ENCODE data around the gene PLA2G4E. TPM values are rescaled to one million over a fixed set of nuclear protein-coding genes. Genes with fewer than 3 reads are reported as not detected.

The PLA2G4E gene
- total and polyA plus RNA-seq, 2 of the 13 experiments (the other 11 are each of a cell fraction or from before 2014, with no cell fraction given): not detected

GRCh38 chr15:42002333-42002732 lies 18.5 kb downstream of the PLA2G4E start:
- ATAC-seq (no peak; the same call in 2 of the 3 replicates), DNase-seq (ENCODE audit: low spot score) (no peak), FAIRE-seq (no peak)
- ChIA-PET POLR2A (no interaction called here), CTCF (ENCODE audit: low intra/inter-chr PET ratio, low total read pairs) (no interaction called here)
- Histone ChIP-seq H3K4me3 (replicated peaks in 1 of 3; ENCODE audit: insufficient read depth in 1 of 3, low read depth in 2 of 3, low read length in 3 of 3) (no peak overlapping the region), H3K4me1 (ENCODE audit: insufficient read depth, low read length) (peaks cover 6% of the 10 kb centered on the region; the same call in 1 of the 2 replicates), H3K9me3 (ENCODE audit: low read length) (no peaks in the 10 kb centered on the region), H3K9ac (ENCODE audit: insufficient read depth, low read depth, low read length) (no peak overlapping the region), H3K27ac (ENCODE audit: extremely low read length, insufficient read depth, low read length) (no peak overlapping the region), H4K20me1 (ENCODE audit: insufficient read depth, low read length) (no peaks in the 10 kb centered on the region), H3K27me3 (ENCODE audit: control insufficient read depth in 1 of 2, insufficient read depth in 2 of 2, low read length in 2 of 2) (peaks cover 3 to 38% of the 10 kb centered on the region in 2 experiments; a peak in 4 of 5 replicates), H3K79me2 (ENCODE audit: insufficient read depth, low read length) (no peaks in the 10 kb centered on the region), H2AFZ (ENCODE audit: low read length) (no peak overlapping the region), H3K4me2 (ENCODE audit: low read depth, low read length) (no peak overlapping the region), H3K36me3 (replicated peaks in 1 of 2; ENCODE audit: control insufficient read depth in 1 of 2, insufficient read depth in 2 of 2, low read length in 2 of 2) (no peaks in the 10 kb centered on the region)
- TF ChIP-seq SNAI1 (CRISPR knock-in tag; IDR thresholded peaks at IDR 0.05; ENCODE audit: borderline replicate concordance) (no peak), POLR2G (IDR thresholded peaks at IDR 0.05; ENCODE audit: low read depth, low read length) (no peak), KDM6A (CRISPR knock-in tag; IDR thresholded peaks at IDR 0.05; ENCODE audit: low read depth) (no peak), SOX5 (CRISPR knock-in tag; IDR thresholded peaks at IDR 0.05; ENCODE audit: borderline replicate concordance) (no peak), RFXAP (CRISPR knock-in tag; IDR thresholded peaks at IDR 0.05; ENCODE audit: borderline replicate concordance) (no peak), MXD1 (CRISPR knock-in tag; IDR thresholded peaks at IDR 0.05) (no peak), PHB2 (IDR thresholded peaks at IDR 0.05; ENCODE audit: partially characterized antibody) (no peak), HMGXB3 (CRISPR knock-in tag; IDR thresholded peaks at IDR 0.05; ENCODE audit: borderline replicate concordance) (no peak), ZNF589 (CRISPR knock-in tag; conservative IDR thresholded peaks at IDR 0.05) (no peak), TBX2 (CRISPR knock-in tag; IDR thresholded peaks at IDR 0.05; ENCODE audit: borderline replicate concordance) (no peak)
- intact Hi-C loops (cut with micrococcal nuclease; ENCODE audit: unreplicated experiment): no loop called here
- WGBS (ENCODE audit: low lambda C conversion rate): 21% methylated on average over 4 of the region's 6 CpGs
- in situ Hi-C loops (cut with HindIII; ENCODE audit: extremely low pct_ligation_motif_present, low pct_unique_long_range_greater_than_20kb): no loop called here
- BruUV-seq (replicated peaks): no TSS peak

All from HepG2 (cell line).